Measurements from ENCODE around the gene RTN1.

The RTN1 gene

GRCh38 chr14:59870277-59871165, at the start of gene RTN1:
TSS of gene RTN1 (minus strand) at chr14:59870776. CDS start at chr14:59870630, 146 bp downstream.
- peak; percentile 98 for FAIRE-seq
- DNase-seq (ENCODE audit: insufficient read length, low spot score): peak; percentile 77

GRCh38 chr14:59920378-59920683, 49.8 kb upstream of the RTN1 start:
- FAIRE-seq (peak; percentile 93), DNase-seq (ENCODE audit: insufficient read length, low spot score) (no peak)

- peak; percentile 93 for FAIRE-seq
- peak; percentile 26 for DNase-seq (ENCODE audit: insufficient read length, low spot score)
Observed at GRCh38 chr14:59919570-59920377, 49.2 kb upstream of the RTN1 start, which contains the start of gene LRRC9. TSS of gene LRRC9 (plus strand) at chr14:59920144.

- FAIRE-seq (peak; percentile 54), DNase-seq (ENCODE audit: insufficient read length, low spot score) (peak; percentile 71)
Observed at GRCh38 chr14:59918824-59919569, 48.4 kb upstream of the RTN1 start.

- FAIRE-seq (peak; percentile 49), DNase-seq (ENCODE audit: insufficient read length, low spot score) (no peak)
Observed at GRCh38 chr14:59913187-59913586, 42.6 kb upstream of the RTN1 start.

- FAIRE-seq (peak; percentile 94), DNase-seq (ENCODE audit: insufficient read length, low spot score) (no peak)
Observed at GRCh38 chr14:59912443-59912842, 41.9 kb upstream of the RTN1 start.

GRCh38 chr14:59905188-59905587, 34.6 kb upstream of the RTN1 start:
- DNase-seq (ENCODE audit: insufficient read length, low spot score) (no peak), FAIRE-seq (no peak)

GRCh38 chr14:59904184-59904583, 33.6 kb upstream of the RTN1 start:
- FAIRE-seq (peak; percentile 90), DNase-seq (ENCODE audit: insufficient read length, low spot score) (no peak)

- FAIRE-seq (peak; percentile 97), DNase-seq (ENCODE audit: insufficient read length, low spot score) (no peak)
Observed at GRCh38 chr14:59900556-59900955, 30.0 kb upstream of the RTN1 start.

GRCh38 chr14:59897757-59898383, 27.3 kb upstream of the RTN1 start:
- FAIRE-seq: peak; percentile 99
- peak; percentile 40 for DNase-seq (ENCODE audit: insufficient read length, low spot score)

GRCh38 chr14:59895721-59896120, 25.1 kb upstream of the RTN1 start:
- DNase-seq (ENCODE audit: insufficient read length, low spot score): no peak
- FAIRE-seq: peak; percentile 28

- peak; percentile 46 for FAIRE-seq
Observed at GRCh38 chr14:59890676-59891075, 20.1 kb upstream of the RTN1 start.

GRCh38 chr14:59882957-59883356, 12.4 kb upstream of the RTN1 start:
- FAIRE-seq (no peak), DNase-seq (ENCODE audit: insufficient read length, low spot score) (no peak)

More at GRCh38 chr14:59890676-59891075, 20.1 kb upstream of the RTN1 start:
- DNase-seq (ENCODE audit: insufficient read length, low spot score): no peak

- no peak for FAIRE-seq
- DNase-seq (ENCODE audit: insufficient read length, low spot score): no peak
Observed at GRCh38 chr14:59871166-59871495, 555 bp upstream of the RTN1 start.

- peak; percentile 26 for DNase-seq (ENCODE audit: insufficient read length, low spot score)
- FAIRE-seq: peak; percentile 83
Observed at GRCh38 chr14:59869381-59870255, 958 bp downstream of the RTN1 start.

GRCh38 chr14:59868021-59868420, 2.6 kb downstream of the RTN1 start:
- DNase-seq (ENCODE audit: insufficient read length, low spot score): no peak
- FAIRE-seq: no peak

- peak; percentile 86 for FAIRE-seq
- DNase-seq (ENCODE audit: insufficient read length, low spot score): no peak
Observed at GRCh38 chr14:59863806-59864525, 6.6 kb downstream of the RTN1 start.

GRCh38 chr14:59857328-59857727, 13.2 kb downstream of the RTN1 start:
- no peak for FAIRE-seq
- no peak for DNase-seq (ENCODE audit: insufficient read length, low spot score)

- FAIRE-seq (peak; percentile 13), DNase-seq (ENCODE audit: insufficient read length, low spot score) (no peak)
Observed at GRCh38 chr14:59852350-59852749, 18.2 kb downstream of the RTN1 start.

Data from HTR-8/SVneo (cell line).